Osteoblast (primary cell): ENCODE measurements around the gene SH3TC1. TPM values are rescaled to one million over a fixed set of nuclear protein-coding genes. Genes with fewer than 3 reads are reported as not detected.

Experiments used
- DNase-seq: peaks from one replicate; pipeline ENCODE4 v3.0.0; 2011; ENCODE audit warnings: low spot score, mixed read lengths; ENCODE audit not compliant: insufficient read length; ENCODE audit errors: missing footprints
- H2AFZ ChIP-seq: 2 replicates; pipeline ENCODE4 v1.6.0; 2011; ENCODE audit warnings: mild to moderate bottlenecking, low read length
- H3K27ac ChIP-seq: 2 replicates; pipeline ENCODE4 v1.5.1; 2011; ENCODE audit warnings: mild to moderate bottlenecking, low read depth, low read length, moderate library complexity
- H3K27me3 ChIP-seq: 2 replicates; pipeline ENCODE4 v1.6.0; 2012; ENCODE audit warnings: mild to moderate bottlenecking, control low read depth, inconsistent platforms, low read length, moderate library complexity; ENCODE audit not compliant: insufficient read depth
- H3K36me3 ChIP-seq: 2 replicates; pipeline ENCODE4 v1.5.1; 2011; ENCODE audit warnings: mild to moderate bottlenecking, low read length, control low read depth, moderate library complexity; ENCODE audit not compliant: insufficient read depth
- H3K4me1 ChIP-seq: 2 replicates; pipeline ENCODE4 v1.5.1; 2011; ENCODE audit warnings: mild to moderate bottlenecking, low read length, control low read depth, moderate library complexity; ENCODE audit not compliant: insufficient read depth
- H3K4me2 ChIP-seq: 2 replicates; pipeline ENCODE4 v1.6.0; 2011; ENCODE audit warnings: mild to moderate bottlenecking, low read length; ENCODE audit not compliant: insufficient read depth
- H3K4me3 ChIP-seq: fragments of 200-600 bp; sonication (generic); 3 replicates; pipeline ENCODE4 v1.5.1; 2012; ENCODE audit warnings: mild to moderate bottlenecking, low read length, inconsistent platforms; ENCODE audit not compliant: insufficient read depth
- H3K79me2 ChIP-seq: 2 replicates; pipeline ENCODE4 v1.6.0; 2012; ENCODE audit warnings: mild to moderate bottlenecking, low read length, control low read depth, inconsistent platforms; ENCODE audit not compliant: insufficient read depth
- H3K9me3 ChIP-seq: 2 replicates; pipeline ENCODE4 v1.5.1; 2011; ENCODE audit warnings: low read depth, low read length, control low read depth
- H4K20me1 ChIP-seq: 2 replicates; pipeline ENCODE4 v1.6.0; 2012; ENCODE audit warnings: mild to moderate bottlenecking, low read length, control low read depth; ENCODE audit not compliant: insufficient read depth
- CTCF ChIP-seq: IDR thresholded peaks from 2 replicates; pipeline ENCODE4 v1.5.1; 2011; ENCODE audit warnings: mild to moderate bottlenecking, low read depth, low read length, moderate library complexity; ENCODE audit errors: extremely low read depth
- total RNA-seq: library from RNA; depleted of rRNA; stranded (reverse); fragments of >200 nt; gene quantifications from 2 replicates; pipeline ENCODE4 v1.2.3, GENCODE V29; 2012

Gene SH3TC1
- total RNA-seq, 1 donor: 3.6 TPM

GRCh38 chr4:8210616-8211015, 11.5 kb downstream of the SH3TC1 start:
- no peak for TF ChIP-seq CTCF
- Histone ChIP-seq H3K79me2 (no peaks in the 10 kb centered on the region), H3K36me3 (peaks cover 5% of the 10 kb centered on the region), H3K27ac (no peak overlapping the region), H4K20me1 (peaks cover 12% of the 10 kb centered on the region), H3K4me2 (no peak overlapping the region), H3K4me1 (peaks cover 12% of the 10 kb centered on the region), H3K4me3 (no peak overlapping the region), H3K9me3 (no peaks in the 10 kb centered on the region), H3K27me3 (no peaks in the 10 kb centered on the region), H2AFZ (no peak overlapping the region)
- DNase-seq: peak; percentile 84

- peaks cover 5% of the 10 kb centered on the region for H3K36me3 ChIP-seq
- H2AFZ ChIP-seq: no peak overlapping the region
- H3K9me3 ChIP-seq: no peaks in the 10 kb centered on the region
- H3K79me2 ChIP-seq: no peaks in the 10 kb centered on the region
- H3K27ac ChIP-seq: no peak overlapping the region
- H3K4me1 ChIP-seq: peaks cover 12% of the 10 kb centered on the region
- H4K20me1 ChIP-seq: peaks cover 18% of the 10 kb centered on the region
- H3K4me3 ChIP-seq: no peak overlapping the region
- no peak for DNase-seq
- TF ChIP-seq CTCF: no peak
- no peaks in the 10 kb centered on the region for H3K27me3 ChIP-seq
- H3K4me2 ChIP-seq: no peak overlapping the region
Observed at GRCh38 chr4:8211251-8211650, 12.2 kb downstream of the SH3TC1 start.

GRCh38 chr4:8211737-8212581, 12.9 kb downstream of the SH3TC1 start:
- Histone ChIP-seq H3K4me2 (no peak overlapping the region), H3K9me3 (no peaks in the 10 kb centered on the region), H3K36me3 (peaks cover 5% of the 10 kb centered on the region), H3K27ac (no peak overlapping the region), H4K20me1 (peaks cover 19% of the 10 kb centered on the region), H3K4me3 (no peak overlapping the region), H3K4me1 (peaks cover 12% of the 10 kb centered on the region), H3K27me3 (no peaks in the 10 kb centered on the region), H2AFZ (no peak overlapping the region), H3K79me2 (no peaks in the 10 kb centered on the region)
- DNase-seq: peak; percentile 86
- TF ChIP-seq CTCF: no peak

- H3K4me3 ChIP-seq: no peak overlapping the region
- TF ChIP-seq CTCF: no peak
- no peaks in the 10 kb centered on the region for H3K27me3 ChIP-seq
- no peak overlapping the region for H2AFZ ChIP-seq
- no peak overlapping the region for H3K27ac ChIP-seq
- H3K79me2 ChIP-seq: no peaks in the 10 kb centered on the region
- peaks cover 8% of the 10 kb centered on the region for H3K36me3 ChIP-seq
- peaks cover 17% of the 10 kb centered on the region for H4K20me1 ChIP-seq
- H3K4me1 ChIP-seq: peaks cover 12% of the 10 kb centered on the region
- no peak for DNase-seq
- H3K4me2 ChIP-seq: no peak overlapping the region
- H3K9me3 ChIP-seq: no peaks in the 10 kb centered on the region
Observed at GRCh38 chr4:8212622-8213021, 13.5 kb downstream of the SH3TC1 start.
